Stimulated activated CD8-positive, alpha-beta memory T cell treated with anti-CD3 and anti-CD28 coated beads, Interleukin-15, amount 100 ng/mL, for 24 hours (primary cell): ENCODE measurements around the gene MAP2K5.

Experiments used
- DNase-seq: peaks from one replicate; pipeline ENCODE4 v3.0.0-alpha.2; 2020; ENCODE audit warnings: low read depth

MAP2K5 gene

DNA sequence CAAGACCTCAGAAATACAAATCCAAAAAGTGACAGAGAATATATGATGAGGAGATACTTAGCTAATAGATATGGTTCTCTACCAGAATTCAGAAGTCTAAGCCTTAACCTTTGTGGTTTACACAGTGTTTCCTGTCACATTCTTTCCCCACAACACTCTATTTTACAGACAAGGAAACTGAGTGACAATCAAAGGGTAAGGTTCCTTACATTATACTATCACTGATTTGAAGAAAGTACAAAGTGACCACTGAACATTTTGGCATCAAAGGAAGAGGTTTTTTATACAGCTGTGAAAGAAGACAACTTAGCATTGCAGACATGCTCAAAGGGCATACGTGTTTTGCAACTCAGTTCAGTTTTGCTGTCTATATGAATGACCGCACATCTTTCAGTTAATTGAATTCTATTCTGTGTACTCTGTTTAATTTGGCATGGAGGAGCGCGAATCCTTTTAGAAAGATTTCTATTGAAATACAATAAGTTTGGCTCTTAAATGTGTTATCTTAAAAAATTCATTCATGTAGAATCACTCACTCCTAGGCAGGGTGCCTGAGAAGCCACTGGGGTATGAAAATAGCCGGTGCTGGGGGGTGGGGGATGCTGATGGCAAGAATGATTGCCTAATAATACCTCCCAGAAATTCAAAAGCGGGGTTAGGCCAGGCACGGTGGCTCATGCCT, 216.3 kb downstream of the MAP2K5 start:
- no peak for DNase-seq

DNA sequence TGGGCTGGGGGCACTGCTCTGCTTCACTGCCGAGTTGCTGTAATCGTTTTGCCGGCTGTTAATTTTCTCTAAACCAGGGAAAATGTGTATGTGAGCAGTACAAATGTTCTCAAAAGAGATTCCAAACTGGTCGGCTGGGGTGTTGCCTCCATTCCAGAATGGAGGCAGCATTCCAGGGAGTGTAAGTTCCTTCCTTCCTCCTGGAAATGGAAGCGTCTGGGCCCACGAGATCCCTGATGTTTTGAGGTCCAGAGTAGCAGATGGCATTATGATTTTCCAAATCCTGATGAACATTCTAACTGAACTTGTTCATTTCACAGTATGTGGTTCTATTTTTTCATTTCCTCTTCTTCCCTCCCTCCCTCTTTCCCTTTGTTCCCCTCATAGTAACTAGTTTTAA, 218.4 kb downstream of the MAP2K5 start:
- DNase-seq: no peak

DNA sequence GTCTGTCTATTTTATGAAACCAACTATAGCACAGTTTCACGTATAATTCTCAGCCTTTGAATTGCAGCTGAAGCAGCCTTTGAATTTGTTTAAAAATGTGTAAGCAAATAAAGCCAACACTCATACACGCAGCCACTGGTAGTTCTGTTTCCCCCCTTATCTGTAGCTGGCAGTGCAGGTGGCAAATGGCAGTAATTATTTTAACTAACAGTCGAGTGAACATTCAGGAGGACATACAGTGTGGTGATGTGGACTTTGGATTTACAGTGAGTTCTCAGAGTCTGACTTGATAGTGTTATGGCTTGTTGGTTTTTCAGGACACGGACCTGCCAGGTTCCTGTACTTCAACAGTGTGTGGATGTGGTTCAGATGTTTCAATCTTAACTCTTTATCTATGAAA, 218.8 kb downstream of the MAP2K5 start:
- DNase-seq: no peak

DNA sequence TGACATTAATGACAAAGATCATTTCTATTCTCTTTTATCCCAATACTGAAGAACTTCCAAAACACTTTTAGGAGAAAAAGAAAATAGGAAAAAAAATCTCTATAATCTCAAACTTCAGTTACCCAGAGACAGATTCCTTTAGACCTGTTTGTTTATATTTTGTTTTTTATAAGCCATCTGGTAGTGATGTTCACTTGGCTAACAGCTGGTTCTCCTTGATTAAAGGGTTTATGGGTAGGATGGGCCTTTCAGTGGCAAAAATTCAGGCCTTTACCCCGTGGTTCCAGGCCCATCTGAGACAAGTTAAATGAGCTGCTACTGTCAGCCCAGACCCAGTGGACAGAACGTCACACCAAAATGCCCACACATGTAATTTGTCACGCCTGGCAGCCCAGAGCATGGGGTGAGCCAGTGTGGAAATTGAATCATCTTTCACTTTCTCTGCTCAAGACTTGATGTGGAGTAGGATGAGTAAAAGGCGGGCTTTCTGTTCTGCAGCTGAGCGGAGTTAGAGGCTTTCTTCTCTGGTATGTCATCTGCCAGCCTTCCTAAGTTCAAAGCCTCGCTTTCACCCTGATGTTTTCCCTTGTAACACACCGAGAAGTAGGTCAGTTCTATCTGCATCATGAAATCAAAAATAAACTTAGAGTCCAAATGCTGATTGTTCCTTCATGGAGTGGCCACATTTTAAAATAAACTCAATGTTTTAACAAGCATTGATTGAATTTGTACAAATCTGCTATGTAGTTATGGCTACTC, 220.3 kb downstream of the MAP2K5 start:
- no peak for DNase-seq

DNA sequence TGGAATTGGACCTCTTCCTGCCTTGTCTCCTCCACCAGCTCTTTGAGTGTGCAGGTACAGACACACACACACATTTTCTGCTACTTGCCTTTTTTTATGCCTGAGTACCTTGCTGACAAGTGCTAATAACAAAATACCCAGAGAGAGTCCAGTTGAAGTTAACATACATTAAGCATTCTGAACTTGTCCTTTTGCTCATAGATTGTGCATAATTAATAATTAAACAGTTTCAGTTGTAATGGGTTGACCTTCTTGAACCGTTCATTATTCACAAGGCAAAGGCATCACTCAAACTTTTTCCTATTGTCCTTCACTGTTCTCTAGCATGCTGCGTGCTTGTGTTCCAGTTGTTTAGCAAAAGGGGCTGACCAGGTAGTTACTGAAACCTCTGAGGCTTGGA, 223.2 kb downstream of the MAP2K5 start:
- DNase-seq: no peak

DNA sequence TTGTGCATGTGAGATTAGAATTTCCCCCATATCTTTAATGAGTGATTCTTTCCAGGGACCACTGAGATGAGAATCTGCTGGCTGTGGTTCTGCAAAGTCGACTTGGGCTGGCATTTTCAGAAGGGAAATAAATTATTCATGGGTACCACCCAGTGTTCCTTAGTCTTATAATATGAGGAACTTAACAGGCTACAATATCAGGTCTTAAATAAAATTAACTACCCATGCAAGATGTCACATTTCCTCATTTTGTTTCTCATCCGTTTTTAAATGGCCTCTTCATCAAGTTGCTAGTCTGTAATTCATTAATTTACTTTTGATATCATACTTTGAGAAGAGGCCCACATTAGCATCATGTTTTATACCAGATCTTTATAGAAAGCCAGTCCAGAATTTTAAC, 224.5 kb downstream of the MAP2K5 start:
- DNase-seq: no peak

DNA sequence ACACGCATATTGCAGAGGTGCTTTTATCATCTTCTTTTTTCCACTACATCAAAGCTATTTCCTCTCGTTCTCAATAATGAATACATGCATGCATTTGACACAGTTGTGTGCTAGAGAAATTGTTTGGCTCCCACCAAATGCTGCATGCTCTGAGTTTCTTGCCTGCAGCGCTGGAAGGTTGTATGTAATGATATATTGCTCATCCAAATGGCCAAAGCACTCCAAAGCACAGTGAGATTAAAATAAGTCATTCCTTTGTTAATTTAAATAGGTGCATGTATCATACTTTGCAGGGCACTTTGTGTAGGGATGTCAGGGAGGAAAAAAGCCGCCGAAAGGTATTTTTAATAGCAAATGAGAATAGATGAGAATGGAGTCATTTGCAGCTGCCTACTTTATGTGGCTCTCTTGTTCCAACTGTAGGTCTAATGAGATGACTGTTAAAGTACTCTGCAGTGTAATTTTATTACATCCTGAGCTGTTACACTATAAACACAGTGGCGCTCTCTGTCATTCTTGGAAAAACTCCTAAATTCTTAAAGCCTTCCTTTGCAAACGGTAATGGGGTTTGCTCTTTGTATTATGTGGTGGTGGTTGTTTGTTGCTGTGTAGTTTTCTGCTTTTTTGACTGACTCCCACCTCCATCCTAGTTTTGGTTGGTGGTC, 225.9 kb downstream of the MAP2K5 start:
- no peak for DNase-seq

DNA sequence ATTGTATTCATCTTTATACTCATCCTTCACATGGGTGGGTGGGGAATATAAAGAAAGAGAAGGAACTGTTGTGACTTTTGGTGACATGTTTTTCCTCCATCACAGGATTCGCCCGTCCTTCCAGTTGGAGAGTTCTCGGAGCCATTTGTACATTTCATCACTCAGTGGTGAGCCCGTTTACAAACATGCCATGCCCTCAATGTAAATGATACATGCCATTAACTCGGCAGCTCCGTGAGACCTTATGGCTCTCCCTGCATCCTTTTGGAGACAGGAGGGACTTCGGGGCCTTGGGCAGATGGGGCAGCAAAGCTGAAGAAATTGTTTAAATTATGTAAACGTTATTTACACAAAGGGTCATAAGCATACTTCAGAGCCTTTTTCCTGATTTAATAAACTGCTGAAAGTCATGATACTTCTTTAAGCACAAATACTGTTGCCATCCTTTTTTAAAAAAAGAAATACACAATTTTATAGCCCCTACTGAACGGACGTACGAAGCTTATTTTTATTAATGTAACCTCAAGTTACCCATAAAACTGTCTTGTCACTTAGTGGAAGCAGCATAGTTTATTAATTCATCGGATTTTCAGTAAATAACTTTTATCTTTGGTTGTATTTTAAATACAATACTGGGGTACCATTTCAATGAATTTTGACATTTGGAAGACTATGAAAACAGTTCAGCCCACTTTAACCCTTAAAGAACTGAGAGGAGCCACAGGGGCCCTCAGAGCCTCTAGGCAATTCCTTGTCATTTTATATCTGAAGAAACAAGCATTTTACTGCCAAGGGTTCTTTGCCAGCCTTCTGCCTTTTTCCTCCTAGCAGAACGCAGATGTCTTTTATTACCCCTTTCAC, 227.2 kb downstream of the MAP2K5 start:
- no peak for DNase-seq

DNA sequence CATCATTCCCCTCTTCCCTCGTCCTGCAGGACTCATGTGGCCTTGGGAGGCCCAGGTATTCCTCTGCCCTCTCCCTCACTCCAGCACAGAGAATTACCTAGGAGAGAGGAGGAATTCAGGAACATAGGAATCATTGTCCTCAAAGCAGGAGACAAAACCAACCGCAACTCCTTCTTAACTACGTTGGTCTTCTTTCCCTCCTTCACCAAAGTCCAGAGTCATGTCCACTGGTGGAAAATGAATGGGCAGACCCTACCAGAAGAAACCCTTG, 227.8 kb downstream of the MAP2K5 start:
- no peak for DNase-seq

DNA sequence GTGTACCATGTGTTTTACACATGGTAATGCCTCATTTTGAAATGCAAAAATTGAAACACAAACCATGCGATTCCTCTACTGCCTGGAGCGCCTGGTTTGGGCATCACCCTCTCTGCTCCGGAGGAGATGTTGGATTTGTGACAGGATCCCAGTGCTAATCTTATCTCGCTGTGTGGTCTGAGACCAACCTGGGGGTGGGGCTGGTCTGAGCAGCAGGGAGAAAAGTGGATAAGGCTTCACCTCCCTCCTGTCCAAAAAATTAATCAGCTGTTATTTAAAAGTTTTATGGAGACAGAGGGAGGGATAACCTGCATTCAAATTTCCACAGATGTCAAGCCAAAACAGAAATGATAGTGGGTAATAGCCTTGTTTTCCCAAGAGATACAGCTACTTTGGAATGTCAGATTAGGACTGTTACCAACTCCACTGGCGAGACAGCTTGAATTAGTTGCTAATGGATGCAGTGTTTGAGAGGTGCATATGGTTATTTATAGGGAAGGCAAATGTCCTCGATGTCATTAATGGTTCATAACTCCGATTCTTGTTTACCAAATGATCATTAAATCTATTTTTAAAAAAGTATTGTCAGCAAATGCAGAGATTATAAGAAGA, 228.8 kb downstream of the MAP2K5 start:
- no peak for DNase-seq

DNA sequence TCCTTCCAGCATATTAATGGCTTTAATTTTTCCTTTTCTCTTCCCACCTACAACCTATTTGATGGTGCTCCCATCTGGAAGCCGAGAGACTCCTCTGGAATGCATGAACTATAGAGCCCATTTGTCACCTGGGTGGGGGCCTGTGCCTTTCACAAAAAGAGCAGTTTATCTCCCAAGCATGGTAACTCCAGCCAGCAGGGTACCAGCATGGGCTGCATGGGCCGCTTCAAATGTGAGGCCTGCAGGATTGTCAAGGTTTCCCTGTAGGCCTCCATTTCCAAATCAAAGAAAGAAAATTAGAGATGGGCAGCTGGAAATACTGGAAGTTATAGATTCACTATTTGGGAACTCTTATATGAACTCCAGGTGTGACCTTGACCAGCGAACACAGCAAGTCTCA, 232.1 kb downstream of the MAP2K5 start:
- no peak for DNase-seq

DNA sequence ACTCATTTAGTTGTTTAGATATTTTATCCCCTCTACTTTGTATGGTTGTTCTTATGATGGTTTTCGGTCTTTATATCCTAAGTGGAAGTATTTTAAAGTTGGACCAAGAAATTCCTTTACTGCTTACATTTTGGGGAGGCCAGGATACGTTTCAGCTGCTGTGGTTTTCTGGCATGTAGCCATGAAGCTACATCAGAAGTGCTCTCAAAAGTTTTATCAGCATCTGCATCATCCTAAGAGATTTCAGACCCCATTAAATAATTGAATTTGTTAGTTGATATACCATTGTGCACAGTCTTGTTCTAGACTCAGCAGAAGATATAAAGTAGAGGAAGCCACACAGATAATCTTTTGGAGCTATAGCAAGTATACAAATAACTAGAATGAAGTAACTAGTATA, 232.7 kb downstream of the MAP2K5 start:
- no peak for DNase-seq

DNA sequence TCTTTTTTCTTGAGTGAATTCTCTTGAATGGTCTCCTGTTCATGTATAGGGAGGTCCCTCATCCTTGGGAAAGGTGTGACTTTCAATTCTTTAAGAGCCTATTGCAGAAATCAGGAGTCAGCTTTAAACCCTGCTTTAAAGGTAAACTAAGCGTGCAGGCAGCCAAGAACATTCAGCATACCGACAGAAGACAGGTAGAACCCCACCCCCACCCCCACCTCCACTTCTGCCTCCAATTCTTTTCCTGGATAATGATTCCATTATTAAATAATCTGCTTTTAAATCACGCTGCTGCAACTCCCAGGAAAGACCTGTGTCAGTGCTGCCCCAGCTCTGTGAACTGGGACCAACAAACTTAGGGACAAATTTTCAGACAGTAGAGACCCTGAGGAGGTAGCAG, 233.5 kb downstream of the MAP2K5 start:
- DNase-seq: no peak

DNA sequence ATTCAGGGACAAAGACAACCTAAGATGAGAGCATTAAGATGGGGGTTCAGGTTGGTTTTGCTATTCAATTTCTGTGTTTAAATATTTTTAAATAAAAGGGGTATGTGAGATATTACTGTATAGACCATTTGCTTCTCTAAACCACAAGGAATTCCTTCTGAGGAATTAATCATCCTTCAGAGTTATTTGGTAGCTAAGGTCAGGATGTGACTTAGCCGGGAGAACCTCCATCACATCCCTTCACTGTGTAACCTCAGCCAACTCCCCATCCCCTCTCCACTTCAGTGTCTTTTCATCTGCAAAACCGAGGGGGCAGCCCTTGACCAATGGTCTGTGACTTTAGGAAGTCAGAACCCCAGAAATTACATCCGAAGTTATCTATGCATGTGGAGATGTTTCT, 234.1 kb downstream of the MAP2K5 start:
- DNase-seq: no peak

DNA sequence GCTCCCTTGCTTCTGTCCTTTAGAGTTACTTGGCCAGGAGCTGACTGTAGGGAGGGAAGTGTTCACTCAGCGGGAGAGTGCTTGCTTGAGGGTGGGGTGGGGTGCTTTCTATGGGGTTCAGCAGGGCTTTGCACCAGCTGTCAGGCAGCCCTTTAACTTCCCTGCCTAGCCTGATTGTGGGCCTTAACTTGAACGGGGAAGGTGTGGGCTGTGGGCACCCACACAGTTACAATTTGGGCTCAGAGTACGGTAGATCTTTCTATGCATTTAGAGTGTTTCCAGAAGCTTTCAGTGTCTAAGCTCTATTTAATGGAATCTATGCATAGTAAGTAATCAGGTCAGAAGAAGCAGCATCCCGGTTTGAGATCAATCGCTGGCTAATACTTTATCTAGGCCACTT, 234.6 kb downstream of the MAP2K5 start:
- no peak for DNase-seq

DNA sequence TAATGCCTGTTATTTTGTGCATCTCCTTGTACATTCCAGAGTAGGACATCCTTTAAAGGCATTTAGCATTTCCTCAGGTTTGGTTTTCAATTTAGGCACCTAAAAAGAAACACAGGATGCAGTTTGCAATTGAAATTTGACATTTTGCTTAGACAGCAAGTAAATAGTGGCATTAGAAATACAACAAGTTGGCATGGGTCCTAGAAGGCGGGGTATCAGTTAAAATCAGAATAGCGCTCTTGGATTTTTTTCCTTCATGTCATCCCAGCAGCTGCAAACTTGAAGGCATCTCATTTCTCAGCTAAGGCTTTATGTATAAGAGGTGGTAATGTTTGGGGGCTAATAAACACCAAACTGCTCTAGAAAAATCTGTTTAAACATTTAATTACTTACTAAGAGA, 235.3 kb downstream of the MAP2K5 start:
- no peak for DNase-seq

DNA sequence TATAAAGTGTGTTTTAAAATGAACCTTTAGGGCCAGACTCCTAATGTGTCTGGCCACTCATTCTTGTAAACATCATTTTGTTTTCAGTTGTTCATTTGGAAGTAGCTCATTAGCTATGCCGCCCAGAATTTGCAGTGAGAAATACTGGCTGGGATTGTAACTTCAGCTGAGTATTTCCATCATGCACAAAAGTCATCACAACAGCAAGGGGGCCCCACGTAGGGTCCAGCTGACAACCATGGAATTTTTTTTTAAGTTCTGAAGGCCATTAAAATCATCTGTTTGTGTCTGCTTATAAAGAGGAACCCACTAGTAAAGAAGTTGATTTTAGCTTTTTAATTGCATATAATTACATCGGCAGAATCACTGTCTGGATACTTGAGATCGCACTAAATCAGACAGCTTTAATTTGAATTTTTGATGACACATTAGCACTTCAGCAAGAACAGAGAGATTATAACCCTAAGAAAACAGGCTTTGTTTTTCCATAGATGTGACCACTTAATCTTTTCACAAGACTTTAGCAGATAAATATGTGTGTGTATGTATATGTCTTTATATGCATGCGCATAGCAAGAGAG, 236.6 kb downstream of the MAP2K5 start:
- no peak for DNase-seq

DNA sequence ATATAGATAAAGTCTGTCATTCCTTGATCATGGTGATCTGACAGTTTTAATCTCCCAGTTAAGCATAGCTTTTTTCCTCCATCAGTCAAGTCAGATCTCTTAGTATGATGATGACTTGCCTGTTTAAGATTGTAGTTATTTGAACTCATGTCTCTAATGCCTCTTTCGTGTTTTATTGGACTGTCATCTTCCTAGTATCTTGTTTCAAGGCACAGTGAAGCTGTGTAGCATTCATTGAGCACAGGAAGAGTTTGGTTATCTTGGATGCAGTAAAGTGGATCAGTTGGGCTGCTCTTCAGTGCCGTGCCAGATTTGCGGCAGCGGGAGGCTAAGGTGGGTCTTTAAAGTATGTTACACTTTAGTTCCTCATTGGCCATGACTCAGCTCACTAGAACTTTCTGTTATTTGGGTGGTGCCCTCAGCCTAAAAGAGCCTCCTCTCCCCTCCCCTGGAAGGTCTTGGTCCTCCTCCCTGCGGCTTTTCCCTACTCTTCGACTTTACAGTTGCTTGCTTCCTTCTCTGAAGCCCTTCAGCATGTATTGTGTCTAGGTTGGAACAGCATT, 237.1 kb downstream of the MAP2K5 start:
- no peak for DNase-seq

DNA sequence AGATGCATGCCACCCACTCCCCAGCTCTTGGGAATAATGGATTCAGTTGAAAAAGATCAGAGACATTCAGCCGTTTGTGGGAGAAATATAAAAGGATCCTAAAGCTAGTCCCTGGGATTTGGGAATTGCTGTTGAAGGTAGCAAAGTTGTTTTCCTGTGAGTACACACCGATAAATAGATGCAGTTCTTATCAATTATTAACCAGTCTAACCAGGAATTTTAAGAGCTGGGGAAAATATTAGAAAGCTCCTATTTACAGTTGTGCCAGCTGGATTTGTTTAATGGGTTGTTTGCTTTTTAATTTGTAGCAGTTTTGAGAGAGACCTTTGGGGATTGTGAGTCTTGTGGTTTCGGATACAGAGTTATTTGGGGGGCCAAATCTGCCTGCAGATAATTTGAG, 238.6 kb downstream of the MAP2K5 start:
- no peak for DNase-seq

DNA sequence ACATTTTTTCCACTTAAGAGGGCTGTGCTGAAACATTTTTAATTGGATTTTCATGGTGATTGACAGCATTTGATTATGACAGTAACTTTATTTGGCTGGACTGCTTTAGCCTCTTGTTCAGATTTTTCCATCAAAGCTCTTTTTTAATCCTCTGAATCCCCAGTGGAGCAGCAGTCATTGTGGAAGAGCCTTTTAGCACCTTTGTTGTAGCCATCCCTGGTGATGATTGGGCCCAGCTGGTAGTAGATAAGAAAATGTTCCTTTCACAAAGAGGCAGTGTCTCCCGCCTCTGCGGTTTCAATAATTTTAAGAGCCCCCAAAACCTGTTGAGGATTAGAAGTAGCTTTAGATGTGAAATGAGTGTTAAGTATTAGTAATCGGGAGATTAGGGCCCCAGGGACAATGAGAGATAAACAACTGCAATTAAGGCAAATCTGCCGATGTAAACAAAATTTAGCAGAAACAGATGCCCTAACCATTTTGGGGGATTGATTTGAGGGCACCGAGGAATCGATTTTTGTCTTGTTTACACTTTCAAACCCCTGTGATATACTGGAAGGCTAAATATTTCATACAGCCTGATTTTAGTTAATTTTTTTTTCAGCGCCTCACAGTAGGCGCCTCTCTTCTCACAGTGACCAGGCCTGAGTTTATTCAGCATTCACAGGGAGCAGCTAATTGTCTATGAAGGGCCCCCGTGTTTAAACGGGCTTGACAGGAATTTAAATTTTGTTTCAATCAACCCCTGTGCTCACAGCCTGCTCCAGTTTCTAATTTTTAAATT, 239.6 kb downstream of the MAP2K5 start:
- DNase-seq: no peak

DNA sequence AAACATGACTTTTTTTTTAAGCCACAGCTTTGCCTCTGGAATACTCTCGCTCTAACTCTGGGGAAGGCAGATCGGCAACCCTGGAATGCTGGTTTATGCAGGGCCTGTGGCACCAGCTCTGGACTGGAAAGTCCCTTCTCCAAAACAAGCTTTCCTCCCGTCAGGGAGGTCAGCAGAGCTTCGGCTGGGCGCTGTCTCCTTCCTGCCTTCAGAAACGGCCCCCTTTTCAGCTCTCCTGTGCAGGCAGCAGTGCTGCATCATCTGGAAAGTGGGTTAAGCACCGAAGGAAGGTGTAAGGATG, 240.1 kb downstream of the MAP2K5 start:
- no peak for DNase-seq
